Measurements from ENCODE around the gene PDE5A.

The PDE5A gene

DNA sequence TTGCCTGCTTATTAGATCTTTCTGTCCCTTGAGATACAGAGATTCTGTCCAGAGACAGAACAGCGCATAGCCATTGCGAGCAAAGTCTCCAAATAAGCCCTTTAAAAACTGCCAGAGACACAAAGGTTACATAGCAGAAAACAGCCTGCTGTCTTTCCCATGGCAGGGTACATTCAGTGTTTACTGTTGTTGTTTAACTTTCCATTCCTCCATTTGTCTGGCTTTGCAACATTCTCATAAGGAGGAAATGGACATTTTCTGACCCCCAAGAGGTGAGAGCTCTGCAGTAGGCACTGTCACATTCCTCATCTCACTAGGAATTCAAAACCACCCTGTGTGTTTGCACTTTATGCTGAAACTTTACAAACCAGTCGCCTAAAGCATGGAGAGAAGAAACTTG is 48.3 kb downstream of the PDE5A start:
- DNase-seq (ENCODE audit: low read depth): no peak
- no peak overlapping the region for H3K4me3 ChIP-seq (ENCODE audit: control insufficient read depth, low read depth, low read length)
- TF ChIP-seq, protein P1, sequence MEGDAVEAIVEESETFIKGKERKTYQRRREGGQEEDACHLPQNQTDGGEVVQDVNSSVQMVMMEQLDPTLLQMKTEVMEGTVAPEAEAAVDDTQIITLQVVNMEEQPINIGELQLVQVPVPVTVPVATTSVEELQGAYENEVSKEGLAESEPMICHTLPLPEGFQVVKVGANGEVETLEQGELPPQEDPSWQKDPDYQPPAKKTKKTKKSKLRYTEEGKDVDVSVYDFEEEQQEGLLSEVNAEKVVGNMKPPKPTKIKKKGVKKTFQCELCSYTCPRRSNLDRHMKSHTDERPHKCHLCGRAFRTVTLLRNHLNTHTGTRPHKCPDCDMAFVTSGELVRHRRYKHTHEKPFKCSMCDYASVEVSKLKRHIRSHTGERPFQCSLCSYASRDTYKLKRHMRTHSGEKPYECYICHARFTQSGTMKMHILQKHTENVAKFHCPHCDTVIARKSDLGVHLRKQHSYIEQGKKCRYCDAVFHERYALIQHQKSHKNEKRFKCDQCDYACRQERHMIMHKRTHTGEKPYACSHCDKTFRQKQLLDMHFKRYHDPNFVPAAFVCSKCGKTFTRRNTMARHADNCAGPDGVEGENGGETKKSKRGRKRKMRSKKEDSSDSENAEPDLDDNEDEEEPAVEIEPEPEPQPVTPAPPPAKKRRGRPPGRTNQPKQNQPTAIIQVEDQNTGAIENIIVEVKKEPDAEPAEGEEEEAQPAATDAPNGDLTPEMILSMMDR (conservative IDR thresholded peaks at IDR 0.05; ENCODE audit: control insufficient read depth, insufficient read depth, low read depth, low read length): no peak

DNA sequence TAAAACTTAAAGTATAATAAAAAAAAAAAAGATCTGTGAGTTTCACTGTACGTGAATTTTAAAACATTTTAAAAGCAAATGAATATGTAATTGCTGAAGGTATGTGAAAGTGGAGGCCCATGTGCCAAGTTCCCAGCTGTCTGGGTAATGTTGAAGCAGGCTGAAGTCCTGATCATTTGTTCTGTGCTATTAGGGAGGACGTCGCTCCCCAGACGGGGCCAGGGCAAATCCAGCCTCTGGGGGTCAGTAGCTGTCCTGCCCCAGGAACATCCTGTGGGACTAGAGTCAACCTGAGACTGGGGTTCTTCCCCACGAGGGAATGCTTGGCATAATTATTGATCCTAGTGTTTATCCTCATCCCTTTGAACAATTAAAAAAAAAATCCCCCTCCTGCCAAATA is 48.8 kb downstream of the PDE5A start:
- H3K4me3 ChIP-seq (ENCODE audit: control insufficient read depth, low read depth, low read length): no peak overlapping the region
- TF ChIP-seq, protein P1 (conservative IDR thresholded peaks at IDR 0.05; ENCODE audit: control insufficient read depth, insufficient read depth, low read depth, low read length): no peak
- no peak for DNase-seq (ENCODE audit: low read depth)

DNA sequence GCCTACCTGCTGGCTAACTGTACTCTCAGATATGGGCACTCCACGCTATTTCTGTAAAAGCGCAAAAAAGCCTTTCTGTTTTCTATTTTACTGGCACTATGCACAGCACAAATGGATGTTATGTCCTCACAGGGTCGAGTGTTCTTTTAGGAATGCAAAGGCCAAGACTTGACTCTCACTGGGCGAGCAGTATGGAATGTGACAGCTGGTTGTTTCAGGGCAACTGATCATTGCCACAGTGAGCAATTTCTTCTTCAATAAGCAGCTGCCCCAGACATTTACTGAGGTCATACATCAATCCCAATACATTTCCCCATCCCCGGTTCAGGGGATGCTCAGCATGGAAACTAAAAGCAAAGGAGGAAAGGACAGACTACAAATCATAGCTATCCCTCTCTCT is 58.2 kb downstream of the PDE5A start:
- peak; percentile 15 for DNase-seq (ENCODE audit: low read depth)
- H3K4me3 ChIP-seq (ENCODE audit: control insufficient read depth, low read depth, low read length): no peak overlapping the region
- TF ChIP-seq, protein P1 (conservative IDR thresholded peaks at IDR 0.05; ENCODE audit: control insufficient read depth, insufficient read depth, low read depth, low read length): no peak

DNA sequence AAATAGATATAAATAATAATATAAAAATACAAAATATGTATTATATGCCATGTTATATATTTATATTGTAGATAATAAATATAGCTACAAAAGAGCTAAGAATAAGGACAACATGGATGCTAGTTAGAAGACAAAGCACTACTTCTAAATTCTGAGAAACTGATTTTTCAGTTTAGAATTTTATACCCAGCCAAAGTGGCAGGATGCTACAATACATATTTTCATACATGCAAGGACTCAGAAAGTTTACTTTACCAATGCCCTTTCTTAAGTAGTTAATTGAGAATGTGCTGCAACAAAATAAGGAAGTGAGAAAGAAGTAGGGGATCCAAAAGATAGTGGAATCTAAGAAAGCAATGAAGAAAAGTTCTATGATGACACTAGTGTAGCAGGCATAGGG is 64.5 kb downstream of the PDE5A start:
- H3K4me3 ChIP-seq (ENCODE audit: control insufficient read depth, low read depth, low read length): no peak overlapping the region
- DNase-seq (ENCODE audit: low read depth): no peak
- TF ChIP-seq, protein P1 (conservative IDR thresholded peaks at IDR 0.05; ENCODE audit: control insufficient read depth, insufficient read depth, low read depth, low read length): no peak

DNA sequence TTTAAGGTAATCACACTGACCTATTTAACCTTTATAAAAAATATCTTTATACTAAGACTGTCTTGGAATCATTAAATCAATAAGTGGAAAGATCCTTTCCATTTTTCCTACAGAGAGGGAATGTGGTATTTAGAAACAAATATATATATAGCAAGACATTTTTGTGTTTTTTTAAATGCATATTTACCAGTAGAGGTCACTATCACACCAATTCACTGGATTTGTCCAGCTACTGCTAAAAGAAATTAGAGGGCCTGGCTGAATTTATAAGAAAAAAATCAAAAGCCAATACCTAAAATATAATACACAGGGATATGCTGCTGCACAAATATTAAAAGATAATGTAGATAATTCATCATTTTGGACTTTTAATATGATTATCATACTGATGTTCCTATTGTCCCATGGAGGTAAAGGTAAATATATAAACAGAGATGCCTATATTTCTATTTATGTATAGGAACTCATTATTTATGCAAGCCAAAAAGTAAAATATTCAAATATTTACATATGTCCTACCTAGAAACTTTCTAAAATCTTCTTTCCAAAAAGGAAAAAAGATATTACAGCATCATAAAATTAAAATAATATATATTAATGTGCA is 69.5 kb downstream of the PDE5A start:
- H3K4me3 ChIP-seq (ENCODE audit: control insufficient read depth, low read depth, low read length): no peak overlapping the region
- peak; percentile 71 for DNase-seq (ENCODE audit: low read depth)
- TF ChIP-seq, protein P1 (conservative IDR thresholded peaks at IDR 0.05; ENCODE audit: control insufficient read depth, insufficient read depth, low read depth, low read length): peak; percentile 44

DNA sequence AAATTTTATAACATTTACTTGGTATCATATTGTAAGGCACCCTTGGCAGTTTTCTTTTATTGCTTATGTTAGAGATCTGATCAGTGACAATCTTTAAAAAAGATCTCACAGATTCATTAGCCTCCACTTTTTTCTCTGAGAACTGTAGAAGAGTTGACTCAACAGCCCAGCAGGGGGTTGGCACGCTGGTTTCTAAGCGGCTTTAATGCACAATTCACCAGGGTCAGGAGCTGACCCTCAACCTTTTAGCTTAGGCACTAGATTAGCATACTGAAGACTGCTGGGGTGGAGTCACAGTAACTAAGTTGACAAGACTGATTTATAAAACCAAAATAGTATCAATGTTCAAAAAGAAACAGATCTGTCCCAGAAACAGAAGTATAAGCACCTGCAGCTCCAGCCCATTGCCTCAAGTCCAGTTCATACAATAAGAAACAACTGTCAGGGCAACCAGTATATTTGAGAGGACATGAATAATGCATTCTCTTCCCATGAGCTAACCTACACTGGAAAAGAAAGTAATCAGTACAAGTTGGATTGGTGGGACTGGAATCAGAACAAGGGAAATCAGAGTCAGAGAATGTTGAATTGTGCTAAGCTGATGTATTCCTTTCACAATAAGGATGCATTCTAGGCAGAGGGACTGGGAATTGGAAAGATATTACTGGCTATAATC is 77.6 kb downstream of the PDE5A start:
- peak; percentile 36 for DNase-seq (ENCODE audit: low read depth)
- TF ChIP-seq, protein P1 (conservative IDR thresholded peaks at IDR 0.05; ENCODE audit: control insufficient read depth, insufficient read depth, low read depth, low read length): no peak
- no peak overlapping the region for H3K4me3 ChIP-seq (ENCODE audit: control insufficient read depth, low read depth, low read length)
